PC-3 (cell line): ENCODE measurements around the gene CNGA1. TPM values are rescaled to one million over a fixed set of nuclear protein-coding genes. Genes with fewer than 3 reads are reported as not detected.

Experiments used
- ATAC-seq: fragments of 200-7000 bp; cut with Tn5 transposase; 2 replicates; pipeline ENCODE4 v1.9.1; 2020; ENCODE audit warnings: mild to moderate bottlenecking, moderate library complexity
- BruUV-seq: library from RNA; stranded (reverse); fragments of 400-500 nt; replicated peaks from 2 replicates; lab custom pipeline; 2021; lab: Mats Ljungman, UMichigan
- CTCF ChIA-PET: fragments of 300-600 bp; sonication (Branson Sonifier 250); formaldehyde crosslinking; loops from one replicate; lab custom pipeline; 2022; ENCODE audit warnings: antibody characterized with exemption; lab: Charles Lee
- POLR2A ChIA-PET: fragments of 300-600 bp; sonication (Branson Sonifier 250); formaldehyde crosslinking; loops from one replicate; lab custom pipeline; 2022; ENCODE audit warnings: antibody characterized with exemption; ENCODE audit not compliant: unreplicated experiment; lab: Charles Lee
- DNase-seq: peaks from one replicate; pipeline ENCODE4 v3.0.0-alpha.2; 2015
- H2AFZ ChIP-seq: fragments of 300-600 bp; sonication (generic); 2 replicates; pipeline ENCODE4 v1.6.0; 2016; ENCODE audit warnings: antibody characterized with exemption, low read length
- H3F3A ChIP-seq: fragments of 300-600 bp; sonication (generic); one replicate; pipeline ENCODE4 v1.6.0; 2017; ENCODE audit warnings: antibody characterized with exemption, low read length, control low read depth, mild to moderate bottlenecking; ENCODE audit not compliant: unreplicated experiment
- H3K27ac ChIP-seq: fragments of 300-600 bp; sonication (generic); 2 replicates; pipeline ENCODE4 v1.5.1; 2016; ENCODE audit warnings: mild to moderate bottlenecking, low read length
- H3K27me3 ChIP-seq: fragments of 300-600 bp; sonication (generic); 2 replicates; pipeline ENCODE4 v1.6.1; 2016; ENCODE audit warnings: low read length, mixed read lengths
- H3K36me3 ChIP-seq: fragments of 300-600 bp; sonication (generic); 2 replicates; pipeline ENCODE4 v1.6.1; 2016; ENCODE audit warnings: low read depth, mixed run types, low read length, mixed read lengths
- H3K4me1 ChIP-seq: fragments of 300-600 bp; sonication (generic); 2 replicates; pipeline ENCODE4 v1.5.1; 2016; ENCODE audit warnings: low read length; ENCODE audit not compliant: insufficient read depth
- H3K4me2 ChIP-seq: fragments of 300-600 bp; sonication (generic); 2 replicates; pipeline ENCODE4 v1.6.0; 2016; ENCODE audit warnings: low read length
- H3K4me3 ChIP-seq: fragments of 300-600 bp; sonication (generic); 2 replicates; pipeline ENCODE4 v1.5.1; 2016; ENCODE audit warnings: mild to moderate bottlenecking, low read length, mixed read lengths
- H3K79me2 ChIP-seq: fragments of 300-600 bp; sonication (generic); 2 replicates; pipeline ENCODE4 v1.6.1; 2017; ENCODE audit warnings: low read length, mixed read lengths
- H3K9ac ChIP-seq: fragments of 300-600 bp; sonication (generic); 2 replicates; pipeline ENCODE4 v1.6.0; 2016; ENCODE audit warnings: mild to moderate bottlenecking, low read length
- H3K9me2 ChIP-seq: fragments of 300-600 bp; sonication (generic); replicated peaks from 2 replicates; pipeline ENCODE4 v1.6.1; 2016; ENCODE audit warnings: mixed run types, low read length, mixed read lengths
- H3K9me3 ChIP-seq: fragments of 300-600 bp; sonication (generic); 2 replicates; pipeline ENCODE4 v1.6.1; 2016; ENCODE audit warnings: low read length, mixed read lengths
- H4K20me1 ChIP-seq: fragments of 300-600 bp; sonication (generic); 2 replicates; pipeline ENCODE4 v1.6.1; 2016; ENCODE audit warnings: low read length, mixed read lengths
- CTCF ChIP-seq: fragments of 300-600 bp; sonication (generic); conservative IDR thresholded peaks from 2 replicates; pipeline ENCODE4 v1.5.1; 2017; ENCODE audit warnings: antibody characterized with exemption, low read depth, mild to moderate bottlenecking, low read length
- EZH2 ChIP-seq: fragments of 300-600 bp; sonication (generic); IDR thresholded peaks from one replicate; pipeline ENCODE4 v1.6.1; 2017; ENCODE audit warnings: antibody characterized with exemption, mild to moderate bottlenecking, low read length; ENCODE audit not compliant: unreplicated experiment
- EZH2phosphoT487 ChIP-seq: fragments of 300-600 bp; sonication (generic); IDR thresholded peaks from 2 replicates; pipeline ENCODE4 v1.6.1; 2018; ENCODE audit warnings: mild to moderate bottlenecking, antibody characterized with exemption, low read length, borderline replicate concordance
- intact Hi-C: fragments of 100-400 bp; cut with micrococcal nuclease; formaldehyde crosslinking; loops from 2 replicates; pipeline ENCODE4 v1.9.0; 2023
- total RNA-seq: library from RNA; depleted of rRNA; stranded (reverse); fragments of >200 nt; gene quantifications from 2 replicates; pipeline ENCODE4 v1.2.3, GENCODE V29; 2014; rRNA removed

The CNGA1 gene
- total RNA-seq, 1 experiment from 2014 or later = 1.1 TPM

GRCh38 chr4:47891928-47892327 lies 124.6 kb downstream of the CNGA1 start:
- ATAC-seq (no peak), DNase-seq (no peak)
- H3K36me3 ChIP-seq = peaks cover 40% of the 10 kb centered on the region
- intact Hi-C loops = no loop called here
- no peak overlapping the region for H2AFZ ChIP-seq
- no peak overlapping the region for H3K27ac ChIP-seq
- BruUV-seq = no TSS peak
- H3K9me3 ChIP-seq = no peaks in the 10 kb centered on the region
- H3K4me2 ChIP-seq = no peak overlapping the region
- POLR2A ChIA-PET = no interaction called here
- TF ChIP-seq EZH2 = no peak
- TF ChIP-seq CTCF = no peak
- TF ChIP-seq EZH2phosphoT487 = no peak
- CTCF ChIA-PET = no interaction called here
- H3K27me3 ChIP-seq = no peaks in the 10 kb centered on the region
- H3K4me3 ChIP-seq = no peak overlapping the region
- no peaks in the 10 kb centered on the region for H3K79me2 ChIP-seq
- H3F3A ChIP-seq = no peaks in the 10 kb centered on the region
- no peaks in the 10 kb centered on the region for H3K4me1 ChIP-seq
- no peak overlapping the region for H3K9ac ChIP-seq
- H4K20me1 ChIP-seq = no peaks in the 10 kb centered on the region
- H3K9me2 ChIP-seq = no peaks in the 10 kb centered on the region

Other genes with a start within 250 kb of the CNGA1 start
- gene CORIN, start 178.6 kb downstream of the CNGA1 start, total RNA-seq = not detected in 2 replicates
- gene NFXL1, start 102.1 kb downstream of the CNGA1 start, total RNA-seq = 13.2 and 14.7 TPM in 2 replicates
- 5.9 and 7.3 TPM in 2 replicates for gene NIPAL1, start 91 bp upstream of the CNGA1 start, total RNA-seq
- 0.92 and 2.6 TPM in 2 replicates for gene TXK, start 117.6 kb upstream of the CNGA1 start, total RNA-seq